BE2C (cell line): ENCODE results near the gene ACBD5.

Source experiments
- DNase-seq: peaks from one replicate; pipeline ENCODE4 v3.0.0-alpha.2; 2020
- H3K27me3 ChIP-seq: fragments of 250-450 bp; sonication (Bioruptor Pico); 2 replicates; pipeline ENCODE4 v1.5.1; 2020; ENCODE audit warnings: mild to moderate bottlenecking
- H3K36me3 ChIP-seq: fragments of 250-450 bp; sonication (Bioruptor Pico); 2 replicates; pipeline ENCODE4 v1.5.1; 2020; ENCODE audit warnings: mild to moderate bottlenecking
- H3K4me1 ChIP-seq: fragments of 250-450 bp; sonication (Bioruptor Pico); 2 replicates; pipeline ENCODE4 v1.5.1; 2020
- H3K4me3 ChIP-seq: 2 replicates; pipeline ENCODE4 v1.5.1; 2011; ENCODE audit warnings: low read depth, low read length
- H3K9me3 ChIP-seq: fragments of 250-450 bp; sonication (Bioruptor Pico); 2 replicates; pipeline ENCODE4 v1.5.1; 2020
- TF ChIP-seq, protein P1 (sequence below): IDR thresholded peaks from 2 replicates; pipeline ENCODE4 v1.5.1; 2012; ENCODE audit warnings: mild to moderate bottlenecking, low read depth, low read length

Gene ACBD5

DNA sequence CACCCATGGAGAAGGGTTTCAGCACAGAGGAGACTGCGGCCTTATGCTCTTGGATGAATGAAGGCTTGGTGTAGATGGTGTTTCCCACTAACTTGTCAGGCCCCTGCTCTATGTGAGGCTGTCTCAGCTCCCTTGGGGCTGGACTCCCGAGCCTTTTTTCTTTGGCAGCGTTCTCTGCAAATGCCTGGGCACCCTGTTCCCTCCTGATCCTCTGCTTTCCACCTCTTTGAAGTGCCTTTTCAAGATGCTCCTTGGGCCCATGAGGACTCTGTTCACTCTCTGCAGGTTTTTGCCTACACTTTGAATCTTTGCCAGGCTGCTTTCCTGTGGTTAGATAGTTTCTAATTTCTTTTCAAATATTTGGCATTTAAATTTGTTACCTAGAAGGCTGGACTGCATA is 6.8 kb upstream of the ACBD5 start:
- no peaks in the 10 kb centered on the region for H3K9me3 ChIP-seq
- H3K27me3 ChIP-seq = no peaks in the 10 kb centered on the region
- TF ChIP-seq, protein P1, sequence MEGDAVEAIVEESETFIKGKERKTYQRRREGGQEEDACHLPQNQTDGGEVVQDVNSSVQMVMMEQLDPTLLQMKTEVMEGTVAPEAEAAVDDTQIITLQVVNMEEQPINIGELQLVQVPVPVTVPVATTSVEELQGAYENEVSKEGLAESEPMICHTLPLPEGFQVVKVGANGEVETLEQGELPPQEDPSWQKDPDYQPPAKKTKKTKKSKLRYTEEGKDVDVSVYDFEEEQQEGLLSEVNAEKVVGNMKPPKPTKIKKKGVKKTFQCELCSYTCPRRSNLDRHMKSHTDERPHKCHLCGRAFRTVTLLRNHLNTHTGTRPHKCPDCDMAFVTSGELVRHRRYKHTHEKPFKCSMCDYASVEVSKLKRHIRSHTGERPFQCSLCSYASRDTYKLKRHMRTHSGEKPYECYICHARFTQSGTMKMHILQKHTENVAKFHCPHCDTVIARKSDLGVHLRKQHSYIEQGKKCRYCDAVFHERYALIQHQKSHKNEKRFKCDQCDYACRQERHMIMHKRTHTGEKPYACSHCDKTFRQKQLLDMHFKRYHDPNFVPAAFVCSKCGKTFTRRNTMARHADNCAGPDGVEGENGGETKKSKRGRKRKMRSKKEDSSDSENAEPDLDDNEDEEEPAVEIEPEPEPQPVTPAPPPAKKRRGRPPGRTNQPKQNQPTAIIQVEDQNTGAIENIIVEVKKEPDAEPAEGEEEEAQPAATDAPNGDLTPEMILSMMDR = no peak
- H3K4me1 ChIP-seq = 0 out of 2 replicates have a peak, but pooled peaks cover 3% of the 10 kb centered on the region
- no peak for DNase-seq
- H3K36me3 ChIP-seq = no peaks in the 10 kb centered on the region
- H3K4me3 ChIP-seq = no peak overlapping the region

DNA sequence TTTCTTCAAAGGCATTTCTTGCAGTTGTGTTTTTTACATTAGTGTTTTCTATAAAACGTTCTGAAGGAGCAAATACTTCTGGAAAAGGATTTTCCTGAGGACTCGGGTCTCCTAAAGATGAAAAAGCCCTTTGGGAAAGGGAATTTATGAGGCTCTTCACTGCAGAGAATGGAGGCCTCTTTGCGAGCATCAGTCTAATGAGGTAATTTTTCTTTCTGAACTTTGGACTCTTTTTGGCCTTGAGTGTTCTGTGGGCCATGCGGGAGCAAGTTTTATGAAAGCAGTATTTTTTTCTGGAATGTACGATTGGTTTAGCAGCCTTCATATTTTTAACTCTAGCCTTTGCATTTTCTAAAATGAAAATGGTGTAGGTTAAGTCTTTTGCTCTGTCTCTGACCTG is 6.4 kb upstream of the ACBD5 start:
- Histone ChIP-seq H3K36me3 (no peaks in the 10 kb centered on the region), H3K4me1 (0 out of 2 replicates have a peak, but pooled peaks cover 3% of the 10 kb centered on the region), H3K4me3 (no peak overlapping the region), H3K27me3 (no peaks in the 10 kb centered on the region), H3K9me3 (no peaks in the 10 kb centered on the region)
- TF ChIP-seq, protein P1 = no peak
- DNase-seq = no peak

DNA sequence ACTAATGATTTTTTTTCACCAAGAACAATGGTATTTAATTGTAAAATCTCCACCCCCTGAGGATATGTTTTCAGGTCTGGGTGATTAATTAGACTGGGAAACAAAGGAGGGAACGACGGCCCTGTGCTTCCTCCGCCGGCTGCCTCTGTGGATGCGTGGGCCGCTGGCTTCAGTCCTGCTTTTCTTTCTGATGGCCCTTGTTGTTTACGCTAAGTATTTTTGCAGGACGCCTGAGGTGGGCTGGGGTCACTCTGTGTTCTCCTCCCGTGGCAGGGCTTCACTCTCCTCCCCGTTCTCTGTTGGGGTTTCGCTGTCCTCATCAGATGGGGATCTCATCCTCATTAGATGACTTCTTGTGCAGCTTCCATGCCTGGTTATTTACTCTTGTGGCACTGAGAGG is 5.2 kb upstream of the ACBD5 start:
- H3K4me3 ChIP-seq = no peak overlapping the region
- no peak for DNase-seq
- no peaks in the 10 kb centered on the region for H3K36me3 ChIP-seq
- TF ChIP-seq, protein P1 = no peak
- no peaks in the 10 kb centered on the region for H3K27me3 ChIP-seq
- peaks cover 3% of the 10 kb centered on the region; the same call in 1 of the 2 replicates for H3K4me1 ChIP-seq
- no peaks in the 10 kb centered on the region for H3K9me3 ChIP-seq

DNA sequence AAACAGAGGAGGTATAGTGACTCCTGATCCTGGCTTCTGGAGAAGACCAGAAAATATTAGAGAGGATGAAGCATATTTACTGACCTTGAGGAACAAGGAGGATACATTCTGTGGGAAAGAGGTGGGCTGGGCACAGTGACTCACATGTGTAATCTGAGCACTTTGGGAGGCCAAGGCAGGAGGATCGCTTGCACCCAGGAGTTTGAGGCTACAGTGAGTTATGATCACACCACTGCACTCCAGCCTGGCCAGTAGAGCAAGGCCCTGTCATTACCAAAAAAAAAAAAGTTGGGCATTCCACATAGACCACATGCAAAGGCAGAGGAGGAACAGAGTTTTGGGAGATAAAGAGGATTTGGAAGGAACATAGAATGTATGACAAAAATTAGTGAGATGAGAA is 4.4 kb upstream of the ACBD5 start:
- no peak overlapping the region for H3K4me3 ChIP-seq
- H3K27me3 ChIP-seq = no peaks in the 10 kb centered on the region
- no peak for DNase-seq
- H3K4me1 ChIP-seq = peaks cover 3% of the 10 kb centered on the region; the same call in 1 of the 2 replicates
- no peaks in the 10 kb centered on the region for H3K36me3 ChIP-seq
- TF ChIP-seq, protein P1 = no peak
- H3K9me3 ChIP-seq = no peaks in the 10 kb centered on the region

DNA sequence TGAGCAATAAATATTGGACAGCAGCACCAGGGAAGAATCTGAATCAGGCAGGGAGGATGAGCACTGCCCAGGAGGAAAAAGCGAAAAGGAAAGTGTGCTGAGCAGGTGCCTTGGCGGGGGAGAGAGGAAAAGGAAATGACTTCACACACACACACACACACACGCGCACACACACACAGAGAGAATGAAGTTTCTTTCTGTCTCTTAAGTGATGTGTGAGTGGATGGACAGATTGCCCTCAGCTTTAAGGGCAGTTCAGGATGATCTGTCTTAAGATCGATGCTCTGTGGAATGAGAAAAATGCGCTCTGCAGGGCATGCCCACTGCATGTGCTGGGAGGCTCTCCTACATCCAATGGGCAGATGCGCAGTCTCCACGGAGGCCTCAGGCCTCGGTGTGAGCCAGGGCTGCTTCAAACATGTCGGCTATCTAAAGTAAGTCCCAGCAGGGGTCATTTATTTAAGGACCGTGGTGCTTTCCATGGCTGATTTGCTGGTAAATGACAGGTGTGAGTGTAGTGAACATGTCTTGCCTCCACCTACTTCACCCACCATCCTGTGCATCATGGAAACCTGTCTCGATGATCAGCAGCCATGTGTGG is 2.5 kb upstream of the ACBD5 start:
- no peaks in the 10 kb centered on the region for H3K27me3 ChIP-seq
- H3K9me3 ChIP-seq = no peaks in the 10 kb centered on the region

DNA sequence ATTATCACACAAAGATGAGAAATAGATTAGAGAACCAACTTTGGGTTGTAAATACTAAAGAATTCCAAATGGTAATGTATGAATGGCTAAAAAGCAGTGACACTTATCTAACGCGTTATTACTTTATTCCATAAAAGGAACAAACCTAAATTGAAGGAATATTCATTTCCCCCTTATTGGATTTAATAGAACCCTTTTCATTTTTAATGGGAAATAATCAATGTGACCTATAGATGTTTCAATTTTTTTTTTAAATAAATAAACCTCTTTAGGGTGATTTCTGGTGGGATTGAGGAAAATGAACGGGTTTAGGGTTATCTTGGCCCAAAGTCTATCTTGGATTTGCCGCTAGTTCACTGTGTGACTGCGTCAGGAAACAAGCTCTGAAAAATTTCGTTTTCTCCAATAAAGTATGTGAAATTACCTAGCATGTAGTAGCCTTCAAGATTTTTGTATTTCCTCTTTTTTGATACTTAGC is 1.9 kb upstream of the ACBD5 start:
- Histone ChIP-seq H3K27me3 (no peaks in the 10 kb centered on the region), H3K9me3 (no peaks in the 10 kb centered on the region), H3K4me1 (peaks cover 3% of the 10 kb centered on the region; the same call in 1 of the 2 replicates), H3K36me3 (no peaks in the 10 kb centered on the region), H3K4me3 (peak overlapping the region; percentile 63)
- TF ChIP-seq, protein P1 = no peak
- no peak for DNase-seq

More for the DNA sequence above, 2.5 kb upstream of the ACBD5 start:
- TF ChIP-seq, protein P1 = no peak
- H3K4me3 ChIP-seq = peak overlapping the region; percentile 63
- H3K36me3 ChIP-seq = no peaks in the 10 kb centered on the region
- peak; percentile 60 for DNase-seq
- H3K4me1 ChIP-seq = peaks cover 3% of the 10 kb centered on the region; the same call in 1 of the 2 replicates
